ENCODE measurements around the gene ATP6V0E2.

- TF ChIP-seq CTCF (IDR thresholded peaks at IDR 0.05; ENCODE audit: low read depth, low read length) (no peak), MYC (IDR thresholded peaks at IDR 0.05; ENCODE audit: low read depth, low read length) (no peak), POLR2A (IDR thresholded peaks at IDR 0.05; ENCODE audit: extremely low read depth, insufficient read length) (no peak)
Measured at GRCh38 chr7:149845257-149845980, 28.4 kb upstream of the ATP6V0E2 start.
